Measurements from ENCODE around the gene NKAIN4. TPM values are rescaled to one million over a fixed set of nuclear protein-coding genes. Genes with fewer than 3 reads are reported as not detected.

Gene NKAIN4
- total RNA-seq, 1 donor from 2014 or later, result 3.0 TPM

DNA sequence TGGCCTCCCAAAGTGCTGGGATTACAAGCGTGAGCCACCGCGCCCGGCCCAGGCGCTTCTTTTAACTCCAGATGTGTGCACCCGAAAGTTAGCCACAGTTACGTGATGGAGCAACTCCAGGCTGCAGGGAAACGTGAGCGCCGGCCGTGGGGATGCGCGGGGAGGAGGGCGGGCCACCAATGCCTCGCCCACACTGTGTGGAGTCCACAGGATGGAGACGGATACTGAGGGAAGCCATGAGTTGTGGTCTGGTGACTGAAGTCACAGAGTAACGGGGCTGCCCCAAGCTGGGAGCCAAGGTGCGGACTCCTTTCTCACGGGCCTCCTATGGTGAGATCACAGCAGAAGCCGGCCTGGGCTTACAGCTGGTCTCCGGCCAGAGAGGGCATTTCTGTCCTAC, 61.5 kb downstream of the NKAIN4 start:
- peaks cover 11% of the 10 kb centered on the region for H3K36me3 Mint-ChIP-seq (ENCODE audit: low read depth)
- H3K27me3 Mint-ChIP-seq (ENCODE audit: low read depth), result no peaks in the 10 kb centered on the region
- H3K4me3 Mint-ChIP-seq (ENCODE audit: unreplicated experiment), result no peak overlapping the region
- DNase-seq (ENCODE audit: low spot score), result no peak
- peaks cover 16% of the 10 kb centered on the region for H3K4me1 Mint-ChIP-seq (ENCODE audit: low read depth)
- no peak for TF ChIP-seq CTCF (IDR thresholded peaks at IDR 0.05)
- H3K27ac Mint-ChIP-seq (ENCODE audit: unreplicated experiment), result no peak overlapping the region
- H3K9me3 Mint-ChIP-seq (ENCODE audit: low read depth), result no peaks in the 10 kb centered on the region

DNA sequence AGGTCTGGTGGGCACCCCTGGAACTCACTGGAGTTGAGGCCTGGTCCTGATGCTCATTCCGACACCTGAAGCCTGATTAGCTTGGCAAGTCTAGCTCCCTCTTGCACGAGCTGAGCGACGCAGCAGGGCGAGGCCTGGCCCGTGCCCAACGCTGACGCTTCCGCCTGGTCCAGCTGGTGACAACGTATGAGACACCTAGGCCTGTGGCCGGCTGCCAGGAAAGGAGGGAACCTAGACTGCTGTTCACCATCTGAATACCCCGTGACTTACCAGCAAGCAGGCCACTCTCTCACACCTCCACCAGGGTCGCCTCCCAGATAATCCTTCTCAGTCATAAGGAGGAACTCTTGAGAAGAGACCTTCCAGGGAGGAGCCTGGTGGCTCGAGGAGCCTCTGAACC, 62.9 kb downstream of the NKAIN4 start:
- peaks cover 10% of the 10 kb centered on the region for H3K36me3 Mint-ChIP-seq (ENCODE audit: low read depth)
- DNase-seq (ENCODE audit: low spot score), result no peak
- no peak overlapping the region for H3K4me3 Mint-ChIP-seq (ENCODE audit: unreplicated experiment)

GRCh38 chr20:63190828-63191227, 63.4 kb downstream of the NKAIN4 start:
- H3K4me3 Mint-ChIP-seq (ENCODE audit: unreplicated experiment), result no peak overlapping the region
- no peaks in the 10 kb centered on the region for H3K9me3 Mint-ChIP-seq (ENCODE audit: low read depth)
- DNase-seq (ENCODE audit: low spot score), result no peak
- H3K27ac Mint-ChIP-seq (ENCODE audit: unreplicated experiment), result no peak overlapping the region
- H3K36me3 Mint-ChIP-seq (ENCODE audit: low read depth), result peaks cover 10% of the 10 kb centered on the region
- TF ChIP-seq CTCF (IDR thresholded peaks at IDR 0.05), result no peak
- no peaks in the 10 kb centered on the region for H3K4me1 Mint-ChIP-seq (ENCODE audit: low read depth)
- no peaks in the 10 kb centered on the region for H3K27me3 Mint-ChIP-seq (ENCODE audit: low read depth)

More for the DNA sequence above, 62.9 kb downstream of the NKAIN4 start:
- Mint-ChIP-seq H3K27me3 (ENCODE audit: low read depth) (no peaks in the 10 kb centered on the region), H3K4me1 (ENCODE audit: low read depth) (peaks cover 2% of the 10 kb centered on the region), H3K9me3 (ENCODE audit: low read depth) (no peaks in the 10 kb centered on the region), H3K27ac (ENCODE audit: unreplicated experiment) (no peak overlapping the region)
- TF ChIP-seq CTCF (IDR thresholded peaks at IDR 0.05), result no peak

Small RNA genes within 50 kb of the gene (microRNA-seq; reads per million reads assigned to microRNA genes)
- not detected for gene MIR3196 (ENCODE audit: borderline number of aligned reads)
- not detected for gene MIR4326 (ENCODE audit: borderline number of aligned reads)

Other genes starting within 250 kb of the NKAIN4 start
- not detected in 3 replicates for gene BHLHE23, start 247.5 kb downstream of the NKAIN4 start, total RNA-seq
- 39.1 to 43.6 TPM (median 41.3 TPM) in 3 replicates for gene YTHDF1, start 38.3 kb downstream of the NKAIN4 start, total RNA-seq
- gene BIRC7, start 18.6 kb downstream of the NKAIN4 start, total RNA-seq, result 0.50 to 0.51 TPM in 2 of 3 replicates, not detected in the other
- gene ARFGAP1, start 18.4 kb upstream of the NKAIN4 start, total RNA-seq, result 117 to 186 TPM (median 124 TPM) in 3 replicates
- 0.21 TPM in 1 of 3 replicates, not detected in the others for gene COL20A1, start 38.7 kb upstream of the NKAIN4 start, total RNA-seq
- gene CHRNA4, start 106.9 kb upstream of the NKAIN4 start, total RNA-seq, result not detected in 3 replicates
- gene KCNQ2, start 218.2 kb upstream of the NKAIN4 start, total RNA-seq, result not detected in 3 replicates
- gene EEF1A2, start 244.6 kb upstream of the NKAIN4 start, total RNA-seq, result 0.34 to 6.5 TPM (median 5.5 TPM) in 3 replicates

Data from chondrocyte (in vitro differentiated cells).